Stimulated activated CD4-positive, alpha-beta T cell treated with anti-CD3 and anti-CD28 coated beads, Interleukin-4, amount 100 ng/mL, for 24 hours (primary cell): ENCODE data around the gene RPS19BP1.

Experiments used
- DNase-seq: peaks from one replicate; pipeline ENCODE4 v3.0.0-alpha.2; 2020

RPS19BP1 gene

DNA sequence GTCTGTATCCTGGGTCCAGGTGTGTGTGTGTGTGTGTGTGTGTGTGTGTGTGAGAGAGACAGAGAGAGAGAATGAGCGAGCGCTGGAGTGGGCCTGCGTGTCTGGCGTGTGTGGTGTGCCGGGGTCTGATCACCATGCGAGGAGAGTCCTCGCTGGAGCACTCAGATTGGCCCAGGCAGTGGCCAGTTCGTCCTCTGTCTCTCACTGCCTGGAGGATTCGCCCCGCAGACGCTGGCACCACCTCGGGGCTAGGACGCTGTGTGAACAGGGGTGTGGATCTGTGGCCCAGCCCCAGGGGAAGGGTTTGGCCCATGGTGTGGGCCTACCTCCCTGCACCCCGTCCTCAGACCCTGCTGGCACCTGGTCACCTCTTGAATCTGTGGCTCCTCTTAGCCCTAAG, 26.4 kb upstream of the RPS19BP1 start:
- no peak for DNase-seq

DNA sequence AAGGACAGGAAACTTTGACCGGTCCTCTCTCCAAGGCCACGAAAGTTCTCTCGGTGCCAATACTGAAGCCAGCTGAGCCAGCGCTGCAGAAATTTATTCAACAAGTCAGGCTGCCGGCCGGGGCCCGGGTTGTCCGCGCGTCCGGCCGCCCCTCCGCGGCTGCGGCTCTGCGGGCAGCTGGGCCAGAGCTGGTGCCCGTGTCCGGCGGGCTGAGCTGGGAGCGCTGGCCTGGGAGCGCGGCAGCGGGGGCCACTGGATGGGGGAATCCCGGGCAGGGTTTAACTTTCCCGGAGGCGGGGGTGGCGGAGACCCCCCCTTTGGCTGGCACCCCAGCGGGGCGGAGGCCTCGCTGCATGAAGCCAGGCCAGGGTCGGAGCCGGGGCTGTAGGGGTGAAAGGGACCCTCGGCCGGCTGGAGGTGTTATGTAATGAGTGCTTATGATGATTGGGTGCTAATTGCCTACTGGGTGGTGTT, 25.7 kb upstream of the RPS19BP1 start:
- DNase-seq, result no peak

DNA sequence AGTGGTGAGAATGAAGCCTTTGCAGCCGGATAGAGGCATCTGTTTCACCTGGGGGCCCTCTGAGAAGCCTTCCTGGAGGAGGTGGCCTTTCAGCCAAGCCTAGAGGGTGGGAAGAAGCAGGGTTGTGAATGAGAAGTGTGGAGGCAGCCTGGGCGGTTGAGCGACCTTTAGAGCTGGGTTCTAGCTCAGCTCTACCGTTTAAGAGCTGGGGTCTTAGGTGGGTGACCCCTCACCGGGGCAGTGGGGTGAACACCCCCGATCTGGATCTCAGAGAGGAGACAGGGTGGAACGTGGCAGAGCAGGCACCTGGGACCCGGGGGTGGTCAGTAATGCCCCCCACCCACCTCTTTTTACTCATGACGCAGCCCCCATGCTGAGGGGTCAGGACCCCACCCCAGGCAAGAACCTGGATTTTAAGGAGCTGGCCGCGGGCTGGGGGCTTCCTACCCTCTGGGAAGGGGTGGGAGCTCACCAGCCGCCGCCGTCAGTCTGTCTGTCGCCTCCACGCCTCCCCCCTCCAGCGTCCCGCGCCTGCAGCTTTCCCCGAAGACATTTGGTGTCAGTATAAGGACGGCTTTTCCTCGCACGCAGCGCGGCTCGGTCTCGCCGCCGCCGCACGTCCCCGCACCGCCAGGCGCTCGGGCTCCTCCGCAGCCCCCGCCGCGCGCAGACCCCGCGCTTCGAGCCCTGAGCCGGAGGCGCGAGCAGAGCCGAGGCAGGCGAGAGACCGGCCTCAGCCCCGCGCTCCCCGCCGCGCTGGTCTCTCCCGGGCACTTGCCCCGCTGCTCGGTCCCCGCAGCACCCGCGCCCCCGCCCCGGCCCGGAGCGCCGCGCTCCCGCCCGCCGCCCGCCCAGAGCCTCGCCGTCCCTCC, 24.7 kb upstream of the RPS19BP1 start:
- DNase-seq, result peak; percentile 47

DNA sequence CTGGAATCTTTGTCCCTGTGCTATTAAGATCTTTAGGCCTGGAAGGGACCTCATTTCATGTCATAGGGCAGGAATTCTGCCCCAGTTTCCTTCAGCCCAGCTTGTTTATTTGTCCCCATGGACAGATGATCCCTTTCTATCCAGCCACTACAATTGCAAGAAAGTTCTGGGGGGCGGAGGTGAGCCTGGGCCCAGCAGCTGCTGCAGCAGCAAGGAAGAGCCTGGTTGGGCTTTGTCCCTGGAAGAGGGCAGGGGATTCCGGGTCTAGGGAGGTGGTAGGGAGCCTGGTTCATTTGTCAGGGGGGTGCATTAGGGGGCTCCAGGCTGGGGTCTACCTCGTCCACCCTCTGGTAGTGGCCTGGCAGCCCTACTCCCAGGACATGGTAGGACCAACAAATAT, 21.6 kb upstream of the RPS19BP1 start:
- DNase-seq, result no peak

DNA sequence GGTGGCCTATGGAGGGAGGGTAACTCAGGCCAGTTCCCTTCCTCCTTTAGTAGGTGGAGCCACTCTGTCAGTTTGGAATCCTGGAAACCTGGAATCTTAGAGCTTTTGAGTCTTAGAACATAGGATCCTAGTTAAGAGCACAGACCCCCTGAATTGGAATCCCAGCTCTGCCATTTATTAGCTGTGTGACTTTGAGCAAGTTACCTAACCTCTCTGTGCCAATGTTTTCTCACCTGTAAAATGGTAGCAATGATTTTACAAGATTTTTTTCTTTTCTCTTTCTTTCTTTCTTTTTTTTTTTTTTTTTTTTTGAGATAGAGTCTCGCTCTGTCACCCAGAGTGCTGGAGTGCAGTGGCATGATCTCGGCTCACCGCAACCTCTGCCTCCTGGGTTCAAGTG, 20.9 kb upstream of the RPS19BP1 start:
- no peak for DNase-seq

DNA sequence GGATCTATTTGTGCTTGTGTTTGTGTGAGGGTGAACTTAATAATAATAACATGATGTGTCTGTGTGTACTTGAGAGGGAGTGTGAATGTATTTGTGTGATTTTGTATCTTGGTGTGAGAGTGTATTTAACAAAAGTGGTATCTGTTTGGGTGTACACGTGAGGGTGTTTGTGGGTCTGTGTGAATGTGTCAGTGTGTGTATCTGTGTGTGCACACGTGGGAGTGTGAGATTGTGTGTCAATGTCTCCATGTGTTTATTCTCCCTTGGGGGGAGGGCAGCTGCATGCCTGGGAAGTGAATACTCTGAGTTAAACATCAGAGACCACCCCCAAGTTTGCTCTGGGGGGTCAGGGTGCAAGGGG, 15.0 kb upstream of the RPS19BP1 start:
- no peak for DNase-seq

DNA sequence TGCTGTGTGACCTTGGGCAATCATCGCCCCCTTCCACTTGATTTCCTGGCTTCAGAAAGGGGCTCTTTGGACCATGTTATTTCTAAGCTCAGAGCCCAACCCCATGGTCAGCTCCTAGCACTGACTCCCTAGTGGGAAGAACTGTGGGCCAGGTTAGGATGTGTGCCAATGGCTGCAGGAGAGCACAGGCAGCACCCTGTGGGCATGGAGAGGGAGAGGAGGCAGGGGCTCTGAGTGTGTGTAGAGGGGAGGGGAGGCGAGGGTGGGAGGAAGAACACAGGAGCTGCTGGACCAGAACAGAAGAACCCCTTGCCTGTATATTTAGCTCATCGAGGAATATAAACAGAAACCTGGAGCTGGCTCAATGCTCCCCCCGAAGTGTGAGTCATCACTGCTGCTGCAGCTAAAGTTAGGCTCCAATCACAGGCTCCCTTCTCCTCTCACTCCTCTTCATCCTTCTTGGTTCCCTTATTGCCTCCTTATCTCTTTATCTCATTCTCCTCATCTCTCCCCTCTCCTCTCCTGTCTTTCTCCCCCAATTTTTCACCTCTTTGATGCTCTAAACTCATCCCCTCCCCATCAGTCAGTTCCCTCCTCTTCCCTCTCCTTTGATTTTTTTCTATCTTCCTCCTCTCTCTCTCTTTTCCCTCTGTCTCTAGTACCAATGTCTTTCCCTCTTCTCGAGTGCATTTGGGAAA, 14.5 kb upstream of the RPS19BP1 start:
- DNase-seq, result no peak

DNA sequence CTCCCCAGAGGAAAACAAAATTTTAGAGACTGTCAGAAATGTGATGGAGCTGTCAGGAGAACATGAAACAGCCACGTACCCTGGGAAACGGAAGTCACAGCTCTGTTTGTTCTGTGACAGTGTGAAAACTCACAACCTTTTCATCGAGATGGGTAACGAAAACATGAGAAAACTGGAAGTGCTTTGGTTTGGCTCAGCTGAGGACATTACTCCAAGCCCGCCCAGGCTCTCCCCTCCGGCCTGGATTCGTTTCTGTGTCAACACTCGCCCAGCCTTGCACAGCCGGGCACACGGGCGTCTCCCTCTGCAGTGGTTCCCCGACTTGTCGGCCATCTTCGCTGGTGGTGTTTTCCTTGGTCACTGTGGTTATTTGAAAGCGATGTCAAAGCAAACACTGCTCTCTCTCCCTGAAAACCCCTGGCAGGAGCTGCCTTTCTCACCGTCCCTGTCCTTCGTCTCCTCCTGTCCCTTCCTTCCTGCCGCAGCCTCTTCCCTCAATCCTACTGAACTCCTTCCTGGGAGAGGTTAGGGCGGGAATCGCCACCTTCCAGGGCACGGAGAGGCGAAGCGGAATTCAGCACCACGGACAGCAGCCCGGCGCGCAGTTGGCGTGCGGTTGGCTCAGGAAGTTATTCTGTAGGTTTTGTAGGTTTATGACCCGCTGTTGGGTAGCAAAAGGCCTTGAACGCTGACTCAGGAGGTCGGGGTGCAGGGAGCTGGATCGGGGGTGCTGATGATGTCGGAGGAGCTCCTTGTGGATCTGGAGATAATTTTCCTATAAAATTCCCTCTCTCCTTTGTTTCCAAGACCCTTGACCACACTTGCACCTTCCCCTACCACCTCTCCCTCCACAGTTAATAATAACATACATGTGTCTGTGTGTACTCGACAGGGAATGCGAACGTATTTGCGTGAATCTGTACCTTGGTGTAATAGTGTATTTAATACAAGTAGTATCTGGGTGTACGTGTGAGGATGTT, 13.1 kb upstream of the RPS19BP1 start:
- peak; percentile 71 for DNase-seq

DNA sequence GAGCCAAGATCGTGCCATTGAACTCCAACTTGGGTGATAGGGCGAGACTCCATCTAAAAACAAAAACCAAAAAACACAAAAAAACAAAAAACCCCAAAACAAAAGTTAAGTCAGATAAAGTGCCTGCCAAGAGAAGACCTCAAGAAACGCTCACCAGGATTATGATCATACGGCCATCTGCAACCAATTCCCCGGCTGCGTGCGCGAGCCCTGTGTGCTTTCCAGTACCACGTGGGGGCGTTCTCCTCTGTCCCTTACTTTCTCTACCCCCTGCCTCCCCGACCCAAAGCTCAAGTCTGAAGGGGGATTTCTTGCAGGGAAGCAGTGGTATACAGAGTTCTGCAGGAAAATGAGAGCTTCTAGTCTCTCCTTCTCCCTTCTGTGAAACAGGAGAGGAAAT, 10.5 kb upstream of the RPS19BP1 start:
- DNase-seq, result no peak

DNA sequence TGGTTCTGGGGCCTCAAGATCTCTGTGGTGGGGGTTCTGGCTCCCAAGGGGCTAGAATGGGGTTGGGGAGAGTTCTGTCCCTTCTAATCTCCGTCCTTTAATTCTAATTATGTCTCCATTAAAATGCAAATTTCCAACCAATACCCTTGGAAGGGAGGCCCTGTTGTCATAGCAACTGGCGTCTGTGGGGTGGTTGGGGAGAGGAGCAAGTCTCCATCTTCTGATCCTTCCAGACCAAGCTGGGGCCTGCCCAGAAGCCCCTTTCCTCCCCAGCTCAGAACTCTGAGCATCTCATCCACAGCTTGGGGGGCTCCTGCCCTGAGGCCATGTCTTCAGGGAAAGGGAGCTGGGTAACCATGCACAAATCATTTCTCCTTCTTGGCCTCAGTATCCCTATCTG, 5.4 kb upstream of the RPS19BP1 start:
- DNase-seq, result no peak

DNA sequence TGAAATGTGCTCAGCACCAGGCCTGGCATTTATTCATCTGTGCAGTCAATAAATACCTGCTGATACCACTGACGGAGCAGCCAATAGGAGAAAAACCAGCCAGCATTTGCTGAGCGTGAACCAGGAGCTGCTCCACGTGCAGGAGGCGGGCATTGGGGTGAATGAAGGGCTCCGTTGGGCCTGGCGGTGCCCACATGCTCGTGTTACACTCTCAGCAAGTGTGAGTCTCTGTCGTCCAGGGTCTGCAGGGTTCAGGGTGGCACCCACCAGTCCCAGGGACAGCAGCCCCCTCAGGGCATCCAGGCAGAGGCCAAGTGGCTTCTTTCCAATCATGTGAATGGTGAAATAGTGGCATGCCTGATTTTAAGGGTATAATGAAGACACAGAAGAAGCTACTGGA, 4.2 kb upstream of the RPS19BP1 start:
- DNase-seq, result no peak

DNA sequence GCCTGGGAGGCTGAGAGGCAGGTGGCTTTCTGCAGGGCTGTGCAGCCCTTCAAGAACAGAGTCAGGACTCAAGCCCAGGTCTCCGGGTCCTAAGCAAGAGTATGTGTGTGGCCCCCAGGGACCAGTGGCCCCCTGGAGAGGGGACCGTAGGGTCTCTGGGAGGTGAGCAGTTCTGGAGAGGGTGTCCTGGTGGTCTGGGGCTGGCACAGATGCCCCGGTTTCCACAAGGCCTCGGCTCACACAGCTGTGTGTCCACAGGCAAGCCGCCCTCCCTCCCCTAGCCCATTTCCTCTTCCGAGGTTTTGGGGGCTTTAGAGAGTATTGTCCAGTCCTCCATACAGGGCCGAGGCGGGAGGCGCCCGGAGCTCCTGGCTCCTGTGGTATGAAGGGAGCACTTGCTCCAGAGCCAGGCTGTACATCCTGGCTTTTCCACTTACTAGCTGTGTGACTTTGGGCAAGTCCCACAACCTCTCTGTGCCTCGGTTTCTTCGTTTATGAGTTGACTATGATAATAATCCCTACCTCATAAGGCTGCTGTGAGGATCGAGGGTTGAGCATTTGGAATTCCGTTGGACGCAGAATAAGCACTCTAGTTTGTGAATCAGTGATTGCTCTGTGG, 3.4 kb upstream of the RPS19BP1 start:
- no peak for DNase-seq

DNA sequence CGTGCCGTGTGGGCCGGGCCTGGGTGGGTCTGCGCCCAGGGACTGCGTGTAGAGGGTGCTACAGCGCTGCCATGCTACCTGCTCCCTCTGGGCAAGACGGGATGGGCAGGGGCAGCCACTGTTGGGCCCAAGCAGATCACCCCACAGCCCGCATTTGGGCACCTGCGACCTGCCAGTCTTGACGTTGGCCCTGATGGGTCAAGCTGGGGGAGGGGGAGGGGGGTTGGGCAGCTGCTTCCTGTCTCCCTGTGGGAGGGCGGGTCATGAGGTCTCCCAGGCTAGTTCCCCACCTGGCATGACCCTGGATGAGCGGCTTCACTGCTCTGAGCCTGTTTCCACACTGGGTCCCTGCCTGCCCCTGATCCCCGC, 2.8 kb upstream of the RPS19BP1 start:
- DNase-seq, result no peak

DNA sequence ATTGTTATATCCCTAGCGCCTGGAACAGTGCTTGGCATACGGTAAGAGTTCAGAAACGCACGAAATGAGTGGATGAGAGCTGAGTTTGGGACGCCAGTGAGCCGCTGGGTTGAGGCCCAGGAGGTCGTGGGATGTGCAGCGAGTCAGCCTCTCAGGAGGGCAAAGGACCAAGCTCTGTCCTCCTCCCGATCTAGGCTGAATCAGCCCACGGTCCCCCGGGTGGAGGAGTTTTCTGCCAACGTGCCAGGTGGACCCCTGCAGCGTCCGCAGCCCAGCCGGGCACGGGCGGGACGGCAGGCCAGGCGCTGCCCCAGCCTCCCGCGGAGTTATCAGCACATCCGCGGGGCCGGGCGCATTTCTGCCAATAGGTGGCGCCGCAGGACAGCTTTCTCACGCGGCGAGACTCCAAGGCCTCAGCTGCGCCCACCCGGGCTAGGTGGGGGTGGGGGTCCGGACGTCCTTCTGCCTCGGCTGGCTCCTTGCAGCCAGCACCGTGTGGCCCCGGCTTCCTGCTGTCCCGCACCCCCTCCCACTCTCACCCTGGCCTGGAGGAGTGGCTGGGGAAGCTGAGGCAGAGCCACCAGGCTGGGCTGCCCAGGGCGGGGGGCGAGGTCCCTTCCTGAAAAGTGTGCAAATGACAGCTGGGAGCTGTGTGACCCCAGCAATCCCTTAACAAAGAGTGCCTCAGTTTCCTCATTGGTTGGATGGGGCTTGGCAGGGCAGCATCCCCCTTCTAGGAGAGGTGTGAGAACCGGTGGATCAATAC, 2.2 kb upstream of the RPS19BP1 start:
- DNase-seq, result peak; percentile 87

DNA sequence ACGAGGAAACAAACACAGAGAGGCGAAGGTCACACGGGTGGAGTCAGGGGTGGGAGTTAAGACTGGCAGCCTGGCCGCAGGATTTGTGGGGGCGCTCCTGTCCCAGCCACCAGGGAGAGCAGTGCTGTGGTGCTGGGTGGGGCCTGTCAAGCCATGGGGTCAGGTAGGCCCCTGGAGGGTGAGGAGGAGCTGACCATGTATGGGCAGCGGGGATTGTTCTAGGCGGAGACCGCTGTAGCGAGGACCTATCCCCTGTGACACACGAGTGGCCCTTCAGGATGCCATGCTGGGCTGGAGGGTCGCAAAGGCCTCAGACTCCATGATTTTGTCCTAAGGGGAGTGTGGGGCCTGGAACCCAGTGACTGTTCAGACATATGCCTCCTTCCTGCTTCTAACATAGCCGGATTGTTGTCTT, 1.6 kb upstream of the RPS19BP1 start:
- no peak for DNase-seq

DNA sequence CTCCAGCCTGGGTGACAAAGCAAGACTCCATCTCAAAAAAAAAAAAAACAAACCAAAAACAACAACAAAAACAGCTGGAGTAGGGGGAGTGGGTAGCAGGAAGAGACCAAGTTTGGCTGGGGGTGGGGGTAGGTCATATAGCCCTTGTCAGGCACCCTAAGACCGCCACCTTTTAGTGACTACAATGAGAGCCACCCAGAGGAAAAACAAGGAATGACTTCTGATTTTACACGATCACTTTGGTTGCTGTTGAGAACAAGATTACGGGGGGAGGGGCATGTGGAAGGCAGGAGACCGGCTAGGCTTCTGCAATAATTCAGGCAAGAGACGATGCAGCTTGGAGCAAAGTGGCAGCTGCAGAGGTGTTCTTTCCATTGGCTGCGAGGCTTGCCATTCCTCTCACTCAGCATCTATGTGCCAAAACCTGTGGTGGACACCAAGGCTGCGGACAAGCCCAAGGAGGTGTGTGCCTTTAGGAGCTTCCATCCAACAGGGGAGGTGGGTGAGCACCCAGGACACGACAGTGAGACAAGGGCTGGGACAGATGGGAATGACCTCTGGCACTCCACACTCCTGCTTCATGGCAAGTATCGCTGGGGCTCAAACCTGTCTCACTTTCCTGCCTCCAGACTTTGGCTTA, 1.7 kb downstream of the RPS19BP1 start:
- DNase-seq, result no peak

DNA sequence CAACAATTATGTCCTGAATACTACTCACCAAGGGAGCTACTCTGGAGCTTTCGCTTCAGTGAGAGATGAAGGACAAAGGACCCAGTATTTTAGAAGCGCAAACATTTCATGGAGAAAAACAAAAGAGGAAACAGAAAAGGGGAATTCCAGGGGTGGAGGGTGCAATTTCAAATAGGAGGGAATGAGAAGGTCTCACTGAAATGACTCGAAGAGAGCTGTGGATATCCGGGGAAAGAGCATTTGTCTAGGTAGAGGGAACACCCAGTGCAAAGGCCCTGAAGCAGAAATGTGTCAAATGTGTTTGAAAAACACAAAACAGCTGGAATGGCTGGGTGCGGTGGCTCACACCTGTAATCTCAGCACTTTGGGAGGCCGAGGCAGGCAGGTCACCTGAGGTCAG, 2.4 kb downstream of the RPS19BP1 start:
- no peak for DNase-seq

DNA sequence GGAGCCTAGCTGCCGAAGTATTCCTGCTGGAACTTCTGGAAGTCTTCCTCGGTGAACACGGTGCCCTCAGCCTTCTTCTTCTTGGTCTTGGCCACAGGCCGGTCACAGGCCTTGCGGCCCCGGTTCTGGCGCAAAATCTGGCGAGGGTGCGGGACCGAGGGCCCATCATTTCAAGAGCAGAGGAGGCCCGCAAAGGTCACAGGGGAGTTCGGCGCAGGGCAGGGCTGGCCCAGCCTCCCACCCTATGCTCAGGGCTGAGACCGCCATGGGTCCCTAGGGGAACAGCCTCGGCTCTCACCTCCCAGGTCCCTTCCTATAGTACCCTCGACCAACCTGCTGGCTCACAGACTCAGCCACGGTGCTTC, 3.1 kb downstream of the RPS19BP1 start:
- no peak for DNase-seq

DNA sequence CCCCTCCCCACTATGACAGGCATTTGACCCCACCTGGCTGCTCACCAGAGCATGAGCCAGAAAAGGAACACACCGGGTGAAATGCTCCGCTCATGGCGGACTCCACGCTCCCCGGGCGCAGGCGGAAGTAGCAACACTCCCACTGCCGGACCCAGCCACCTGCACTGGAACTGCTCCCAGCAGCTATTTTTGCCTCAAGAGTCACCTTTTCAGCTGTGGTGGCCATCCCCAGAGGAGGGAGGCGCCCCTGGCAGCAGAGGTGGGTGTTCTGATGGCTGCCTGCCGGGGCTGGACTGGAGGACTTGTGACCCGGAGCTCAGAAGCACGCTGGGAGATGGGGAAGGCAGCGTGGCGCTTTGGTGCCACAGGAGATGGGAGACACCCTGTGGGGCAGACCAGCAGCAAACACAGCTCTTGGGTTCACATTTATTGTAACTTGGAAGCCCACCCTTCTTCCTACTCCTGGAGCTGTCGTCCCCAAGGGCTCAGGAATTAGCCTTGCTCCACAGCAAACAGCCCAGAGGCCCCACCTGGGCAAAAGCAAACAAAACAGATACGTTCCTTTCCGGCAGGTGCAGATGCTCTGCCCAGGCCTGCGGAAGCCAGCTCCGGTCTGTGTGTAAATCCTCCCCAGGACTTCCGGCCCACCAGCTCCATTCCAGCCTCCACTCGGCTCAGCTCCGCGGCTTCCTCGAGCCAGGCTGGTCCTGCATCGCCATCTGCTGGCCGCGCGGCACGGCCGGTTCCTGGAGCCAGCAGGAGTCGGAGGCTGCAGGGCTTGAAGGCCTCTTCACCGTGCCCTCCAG, 3.7 kb downstream of the RPS19BP1 start:
- peak; percentile 93 for DNase-seq

DNA sequence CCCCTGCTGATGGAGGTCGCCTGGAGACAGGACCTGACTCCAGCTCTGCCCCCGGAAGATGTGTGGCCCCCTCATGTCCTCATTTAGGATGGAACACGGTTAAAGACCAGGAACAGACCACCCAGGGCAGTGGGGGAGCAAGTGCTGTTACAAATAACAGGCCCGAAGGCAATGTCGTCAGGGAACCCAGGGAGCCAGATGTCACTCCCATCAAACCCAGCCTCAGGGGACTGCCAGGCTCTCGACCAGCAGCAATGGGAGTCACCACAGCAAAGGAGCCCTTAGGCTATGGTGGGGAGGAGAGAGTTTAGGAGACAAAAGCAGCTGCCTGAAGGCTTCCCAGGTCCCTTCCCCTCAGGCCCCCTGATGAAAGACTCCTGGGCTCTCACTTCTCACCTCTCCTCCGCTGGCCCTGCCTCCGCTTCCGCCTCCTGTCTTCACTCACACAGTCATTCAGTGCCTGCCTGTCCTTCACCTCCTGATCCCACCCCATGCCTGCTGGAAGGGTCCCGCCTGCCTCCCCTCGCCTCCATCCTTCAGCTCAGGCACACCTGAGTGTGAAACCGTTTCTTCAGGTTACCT, 4.4 kb downstream of the RPS19BP1 start:
- DNase-seq, result no peak
